ENCODE results near the gene RALGAPA1.
"Not testable (repeated sequence)": the region's sequence is repeated elsewhere in the genome, so short reads cannot be mapped to it uniquely, and the experiment has no call there.

Gene RALGAPA1

GRCh38 chr14:35808638-35809563, at the start of gene RALGAPA1:
RALGAPA1 (minus strand) TSS chr14:35809295; CDS start chr14:35808835, 460 bp downstream.
- peak; percentile 77 to 87 for DNase-seq (ENCODE audit: low read depth in 2 of 2)

- DNase-seq (ENCODE audit: low read depth in 2 of 2) = no peak
Measured at GRCh38 chr14:35858521-35859209, 49.6 kb upstream of the RALGAPA1 start.

DNA sequence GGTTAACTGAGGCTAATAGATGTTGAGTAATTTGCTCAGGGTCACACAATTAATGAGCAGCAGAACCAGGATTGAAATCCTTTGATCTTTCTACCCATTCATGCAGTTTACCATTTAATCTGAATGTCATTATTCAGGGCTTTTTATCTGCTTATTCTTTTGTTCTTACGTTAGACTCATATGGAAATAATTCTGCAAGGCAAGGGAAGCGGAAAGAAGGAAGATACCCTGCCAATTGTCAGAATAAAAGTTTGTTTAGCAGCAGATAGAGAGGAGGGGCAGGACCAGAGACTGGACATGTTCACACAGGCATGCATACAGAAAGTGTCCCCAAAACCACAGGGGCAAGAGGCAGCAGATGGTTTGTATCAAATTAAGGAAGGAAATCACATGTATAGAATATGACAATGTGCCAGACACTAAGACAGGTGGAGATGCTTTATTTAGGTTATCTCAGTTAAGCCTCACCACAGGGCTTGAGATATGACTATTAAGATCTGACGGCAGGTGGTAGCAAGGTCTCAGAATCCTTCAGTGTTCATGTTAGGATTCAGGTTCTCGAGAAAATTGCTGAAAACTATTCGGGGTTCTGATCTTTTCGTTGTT, 46.9 kb upstream of the RALGAPA1 start:
- DNase-seq (ENCODE audit: low read depth in 2 of 2) = no peak

- no peak for DNase-seq (ENCODE audit: low read depth in 2 of 2)
Measured at GRCh38 chr14:35854696-35855270, 45.7 kb upstream of the RALGAPA1 start.

DNA sequence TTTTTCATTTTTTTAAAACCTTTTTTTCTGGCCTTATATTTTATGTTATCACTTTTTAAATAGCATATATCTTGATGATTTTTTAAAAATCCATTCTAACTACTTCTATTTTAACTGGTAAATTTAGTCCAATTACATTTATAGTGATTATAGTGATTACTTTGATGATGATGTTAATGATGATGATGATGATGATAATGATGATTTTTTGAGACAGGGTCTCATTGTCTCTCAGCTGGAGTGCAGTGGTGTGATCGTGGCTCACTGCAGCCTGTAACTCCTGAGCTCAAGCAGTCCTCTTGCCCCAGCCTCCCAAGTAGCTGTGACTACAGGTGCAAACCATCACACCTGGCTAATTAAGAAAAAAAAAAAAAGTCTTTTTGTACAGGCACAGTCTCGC, 44.1 kb upstream of the RALGAPA1 start:
- DNase-seq (ENCODE audit: low read depth in 2 of 2) = no peak

- DNase-seq (ENCODE audit: low read depth in 2 of 2) = no peak
Measured at GRCh38 chr14:35851823-35852222, 42.7 kb upstream of the RALGAPA1 start.

DNA sequence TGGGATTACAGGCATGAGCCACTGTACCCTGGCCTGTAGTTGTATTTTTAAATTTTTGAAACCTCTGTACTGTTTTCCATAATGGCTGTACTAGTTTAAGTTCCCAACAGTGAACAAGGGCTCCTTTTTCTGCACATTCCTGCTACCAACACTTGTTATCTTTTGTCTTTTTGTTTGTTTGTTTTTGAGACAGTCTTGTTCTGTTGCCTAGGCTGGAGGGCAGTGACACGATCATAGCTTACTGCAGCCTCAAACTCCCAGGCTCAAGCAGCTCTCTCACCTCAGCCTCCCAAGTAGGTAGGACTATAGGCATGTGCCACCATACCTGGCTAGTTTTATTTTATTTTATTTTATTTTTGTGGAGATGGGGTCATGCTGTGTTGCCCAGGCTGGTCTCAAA, 40.0 kb upstream of the RALGAPA1 start:
- no peak for DNase-seq (ENCODE audit: low read depth in 2 of 2)

DNA sequence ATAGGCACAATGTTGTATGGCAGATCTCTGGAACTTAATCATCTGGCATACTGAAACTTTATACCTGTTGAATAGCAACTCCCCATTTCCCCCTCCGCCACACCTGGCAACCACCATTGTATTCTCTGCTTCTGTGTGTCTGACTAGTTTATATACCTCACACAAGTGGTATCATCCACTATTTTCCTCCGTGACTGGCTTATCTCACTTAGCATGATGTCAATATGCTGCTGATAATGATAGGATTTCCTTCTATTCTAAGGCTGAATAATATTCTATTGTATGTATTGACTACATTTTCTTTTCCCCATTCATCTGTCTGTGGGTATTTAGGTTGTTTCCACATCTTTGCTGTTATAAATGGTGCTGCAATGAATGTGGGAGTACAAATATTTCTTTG, 38.5 kb upstream of the RALGAPA1 start:
- no peak for DNase-seq (ENCODE audit: low read depth in 2 of 2)

DNA sequence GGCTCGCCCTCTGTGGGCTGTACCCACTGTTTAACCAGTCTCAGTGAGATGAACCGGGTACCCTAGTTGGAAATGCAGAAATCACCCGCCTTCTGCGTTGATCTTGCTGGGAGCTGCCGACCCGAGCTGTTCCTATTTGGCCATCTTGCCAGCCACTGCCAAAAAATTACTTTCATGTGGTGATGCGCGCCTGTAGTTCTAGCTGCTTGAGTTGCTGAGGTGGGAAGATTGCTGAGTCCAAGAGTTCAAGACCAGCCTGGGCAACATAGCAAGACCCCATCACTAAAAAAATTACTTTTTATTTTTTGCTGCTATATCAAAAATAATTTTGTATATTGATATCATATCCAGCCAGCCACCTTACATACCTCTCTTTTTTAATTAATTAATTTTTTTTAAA, 35.4 kb upstream of the RALGAPA1 start:
- no peak for DNase-seq (ENCODE audit: low read depth in 2 of 2)

GRCh38 chr14:35842245-35842644, 33.1 kb upstream of the RALGAPA1 start:
- DNase-seq (ENCODE audit: low read depth in 2 of 2) = not testable (repeated sequence)

- DNase-seq (ENCODE audit: low read depth in 2 of 2) = not testable (repeated sequence)
Measured at GRCh38 chr14:35841704-35842103, 32.6 kb upstream of the RALGAPA1 start.

DNA sequence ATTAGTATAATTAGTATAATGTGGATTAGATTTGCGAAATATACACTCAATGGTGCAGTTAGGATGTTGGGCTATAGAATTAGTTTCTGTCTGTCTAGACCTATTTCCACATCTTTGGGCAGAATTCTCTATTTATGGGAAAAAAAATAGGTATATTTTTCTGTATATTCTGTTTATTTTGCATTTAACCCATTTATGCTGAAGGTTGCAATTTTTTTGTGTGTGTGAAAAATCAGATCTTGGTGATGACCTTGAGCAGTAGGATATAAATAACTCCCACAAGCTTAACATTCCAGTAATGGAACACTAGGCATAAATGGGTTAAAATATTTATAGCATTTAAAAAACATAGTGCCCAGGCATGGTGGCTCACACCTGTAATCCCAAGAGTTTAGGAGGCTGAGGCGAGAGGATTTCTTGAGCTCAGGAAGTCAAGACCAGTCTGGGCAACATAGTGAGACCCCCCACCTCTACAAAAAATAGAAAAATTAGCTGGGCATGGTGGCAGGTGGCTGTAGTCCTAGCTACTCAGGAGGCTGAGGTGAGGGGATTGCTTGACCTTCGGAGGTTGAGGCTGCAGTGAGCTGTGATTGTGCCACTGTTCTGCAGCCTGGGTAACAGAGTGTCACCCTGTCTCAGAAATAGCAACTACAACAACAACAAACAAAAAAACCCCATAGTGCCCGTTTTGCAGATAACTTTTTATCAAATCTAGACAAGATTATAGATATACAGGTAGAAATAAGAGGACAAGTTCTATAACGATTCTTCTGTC, 26.3 kb upstream of the RALGAPA1 start:
- DNase-seq (ENCODE audit: low read depth in 2 of 2) = no peak

- DNase-seq (ENCODE audit: low read depth in 2 of 2) = no peak
Measured at GRCh38 chr14:35829449-35829848, 20.4 kb upstream of the RALGAPA1 start.

- no peak for DNase-seq (ENCODE audit: low read depth in 2 of 2)
Measured at GRCh38 chr14:35827678-35828472, 18.8 kb upstream of the RALGAPA1 start.

DNA sequence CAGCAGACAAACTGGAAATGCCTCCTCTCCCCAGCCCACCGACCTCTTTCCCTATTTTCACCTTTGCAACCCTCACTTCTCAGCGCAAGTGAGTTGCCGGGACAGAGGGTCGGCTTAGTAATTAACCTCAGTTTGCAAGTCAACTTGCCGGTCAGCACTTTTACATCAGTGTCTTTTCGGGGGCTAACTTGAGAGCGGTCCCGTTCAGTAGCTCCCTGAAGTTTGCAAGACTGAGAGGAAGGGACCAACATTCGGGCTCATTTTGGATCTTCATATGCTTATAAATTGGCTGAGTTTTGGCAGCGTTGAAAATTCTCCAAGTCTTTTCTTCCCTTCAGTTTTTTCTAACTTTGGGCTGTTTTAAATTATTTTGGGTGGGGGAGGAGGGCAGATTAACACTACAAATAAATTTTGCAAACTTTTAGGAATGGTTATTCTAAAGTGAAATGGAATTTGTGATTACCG, 17.9 kb upstream of the RALGAPA1 start:
- no peak for DNase-seq (ENCODE audit: low read depth in 2 of 2)

DNA sequence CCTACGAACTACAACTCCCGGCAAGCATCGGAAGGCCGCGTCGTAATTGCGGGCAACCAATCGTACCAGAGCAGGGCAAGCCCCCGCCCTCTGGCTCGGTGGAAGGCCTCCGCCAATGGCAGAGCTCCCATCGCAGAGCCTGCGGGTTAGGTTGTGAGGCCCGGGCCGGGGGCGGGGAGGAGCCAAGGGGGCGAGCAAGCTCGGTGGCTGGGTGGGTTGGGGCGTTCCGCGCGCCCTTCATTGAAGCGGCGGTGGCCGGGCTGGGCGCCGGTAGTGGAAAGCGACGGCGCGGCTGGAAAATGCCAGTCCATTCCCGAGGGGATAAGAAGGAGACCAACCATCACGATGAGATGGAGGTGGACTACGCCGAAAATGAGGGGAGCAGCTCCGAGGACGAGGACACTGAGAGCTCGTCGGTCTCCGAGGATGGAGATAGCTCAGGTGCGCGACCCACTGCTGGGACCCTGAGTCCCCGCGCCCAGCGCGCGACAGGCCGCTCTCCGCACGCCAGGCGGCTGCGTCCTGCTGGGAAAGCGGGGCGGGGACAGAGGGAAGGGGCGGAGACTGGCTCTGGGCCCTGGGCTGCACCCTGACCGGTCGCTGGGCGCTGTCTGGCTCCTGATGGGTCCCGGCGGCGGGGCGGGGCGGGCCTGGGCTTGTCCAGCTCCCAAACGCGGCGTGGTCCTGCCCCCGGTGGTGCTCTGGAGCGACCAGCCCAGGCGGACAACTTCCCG, 17.3 kb upstream of the RALGAPA1 start, which contains the start of gene BRMS1L:
BRMS1L (plus strand) TSS at position 121 of the 734 bp plus-strand sequence; CDS start at position 300, 179 bp downstream.
- DNase-seq (ENCODE audit: low read depth in 2 of 2) = peak; percentile 92 to 96

GRCh38 chr14:35825968-35826217, 16.8 kb upstream of the RALGAPA1 start:
- no peak for DNase-seq (ENCODE audit: low read depth in 2 of 2)

GRCh38 chr14:35824446-35825165, 15.5 kb upstream of the RALGAPA1 start:
- DNase-seq (ENCODE audit: low read depth in 2 of 2) = not testable (repeated sequence)

DNA sequence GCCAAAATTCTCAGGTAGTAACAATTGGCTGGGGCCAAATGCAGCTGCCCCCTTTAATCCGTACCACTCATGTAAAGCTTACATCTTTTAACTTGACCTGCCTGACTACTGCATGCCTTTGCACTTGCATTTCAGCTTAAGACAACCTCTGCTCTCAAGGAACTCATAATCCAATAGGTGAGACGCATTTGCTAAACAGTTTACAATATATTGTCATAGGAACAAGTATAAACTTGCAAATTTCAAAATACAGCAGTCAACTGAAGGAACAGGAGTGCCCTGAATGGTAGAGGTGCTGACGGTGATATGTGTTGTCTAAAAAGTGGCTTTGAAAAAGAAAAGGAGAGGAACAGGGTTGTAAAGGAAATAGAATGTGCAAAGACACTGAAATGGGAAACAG, 13.4 kb upstream of the RALGAPA1 start:
- DNase-seq (ENCODE audit: low read depth in 2 of 2) = no peak
